GM21526 (cell line): ENCODE measurements around the gene NBR1.
"Not testable (repeated sequence)": the region's sequence is repeated elsewhere in the genome, so short reads cannot be mapped to it uniquely, and the experiment has no call there.

Experiments used
- ATAC-seq: cut with Tn5 transposase; IDR thresholded peaks from one replicate; pipeline ENCODE4 v1.9.1; 2021; ENCODE audit warnings: moderate library complexity; ENCODE audit not compliant: unreplicated experiment, low FRiP score

The NBR1 gene, protein sequence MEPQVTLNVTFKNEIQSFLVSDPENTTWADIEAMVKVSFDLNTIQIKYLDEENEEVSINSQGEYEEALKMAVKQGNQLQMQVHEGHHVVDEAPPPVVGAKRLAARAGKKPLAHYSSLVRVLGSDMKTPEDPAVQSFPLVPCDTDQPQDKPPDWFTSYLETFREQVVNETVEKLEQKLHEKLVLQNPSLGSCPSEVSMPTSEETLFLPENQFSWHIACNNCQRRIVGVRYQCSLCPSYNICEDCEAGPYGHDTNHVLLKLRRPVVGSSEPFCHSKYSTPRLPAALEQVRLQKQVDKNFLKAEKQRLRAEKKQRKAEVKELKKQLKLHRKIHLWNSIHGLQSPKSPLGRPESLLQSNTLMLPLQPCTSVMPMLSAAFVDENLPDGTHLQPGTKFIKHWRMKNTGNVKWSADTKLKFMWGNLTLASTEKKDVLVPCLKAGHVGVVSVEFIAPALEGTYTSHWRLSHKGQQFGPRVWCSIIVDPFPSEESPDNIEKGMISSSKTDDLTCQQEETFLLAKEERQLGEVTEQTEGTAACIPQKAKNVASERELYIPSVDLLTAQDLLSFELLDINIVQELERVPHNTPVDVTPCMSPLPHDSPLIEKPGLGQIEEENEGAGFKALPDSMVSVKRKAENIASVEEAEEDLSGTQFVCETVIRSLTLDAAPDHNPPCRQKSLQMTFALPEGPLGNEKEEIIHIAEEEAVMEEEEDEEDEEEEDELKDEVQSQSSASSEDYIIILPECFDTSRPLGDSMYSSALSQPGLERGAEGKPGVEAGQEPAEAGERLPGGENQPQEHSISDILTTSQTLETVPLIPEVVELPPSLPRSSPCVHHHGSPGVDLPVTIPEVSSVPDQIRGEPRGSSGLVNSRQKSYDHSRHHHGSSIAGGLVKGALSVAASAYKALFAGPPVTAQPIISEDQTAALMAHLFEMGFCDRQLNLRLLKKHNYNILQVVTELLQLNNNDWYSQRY

DNA sequence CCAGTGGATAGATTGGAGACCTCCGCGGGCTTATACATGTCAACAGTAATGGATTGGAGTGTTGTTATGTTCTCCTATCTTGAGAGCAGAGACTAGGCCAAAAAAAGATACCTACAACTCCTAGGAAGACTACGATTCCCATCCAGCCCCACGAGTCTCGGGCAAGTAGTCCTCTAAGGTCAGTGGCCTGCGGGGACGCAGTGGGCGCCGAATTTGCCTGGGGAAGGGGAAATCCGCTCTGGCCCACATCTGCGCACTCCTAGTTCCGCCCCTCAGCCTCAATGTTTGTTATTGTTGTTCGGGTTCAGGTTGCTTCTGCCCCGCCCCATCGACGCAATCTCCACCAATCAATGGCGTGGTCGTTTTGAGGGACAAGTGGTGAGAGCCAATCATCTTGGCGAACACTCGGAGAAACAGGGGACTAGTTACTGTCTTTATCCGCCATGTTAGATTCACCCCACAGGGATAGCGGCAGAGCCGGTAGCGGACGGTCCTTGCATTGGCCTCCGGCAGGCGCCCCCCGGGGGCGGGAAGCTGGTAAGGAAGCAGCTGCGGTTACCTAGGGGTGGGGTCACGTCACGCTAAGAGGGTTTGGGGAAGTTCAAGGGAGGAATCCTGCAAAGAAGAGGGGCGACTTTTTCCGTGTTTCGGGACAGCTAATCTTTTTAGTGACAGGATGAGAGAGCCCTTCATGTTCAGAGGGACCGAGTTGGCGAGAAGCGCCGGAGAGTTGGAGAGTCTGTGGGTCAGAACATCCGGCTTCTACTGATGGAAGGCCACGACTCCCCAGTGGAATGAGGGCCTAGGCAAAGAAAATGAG lies at the start of gene NBR1:
Gene NBR1, plus strand, starts transcription at position 449 of the 820 bp plus-strand sequence. CDS start 4,586 bp downstream, outside the sequence.
- ATAC-seq, result peak; percentile 69

DNA sequence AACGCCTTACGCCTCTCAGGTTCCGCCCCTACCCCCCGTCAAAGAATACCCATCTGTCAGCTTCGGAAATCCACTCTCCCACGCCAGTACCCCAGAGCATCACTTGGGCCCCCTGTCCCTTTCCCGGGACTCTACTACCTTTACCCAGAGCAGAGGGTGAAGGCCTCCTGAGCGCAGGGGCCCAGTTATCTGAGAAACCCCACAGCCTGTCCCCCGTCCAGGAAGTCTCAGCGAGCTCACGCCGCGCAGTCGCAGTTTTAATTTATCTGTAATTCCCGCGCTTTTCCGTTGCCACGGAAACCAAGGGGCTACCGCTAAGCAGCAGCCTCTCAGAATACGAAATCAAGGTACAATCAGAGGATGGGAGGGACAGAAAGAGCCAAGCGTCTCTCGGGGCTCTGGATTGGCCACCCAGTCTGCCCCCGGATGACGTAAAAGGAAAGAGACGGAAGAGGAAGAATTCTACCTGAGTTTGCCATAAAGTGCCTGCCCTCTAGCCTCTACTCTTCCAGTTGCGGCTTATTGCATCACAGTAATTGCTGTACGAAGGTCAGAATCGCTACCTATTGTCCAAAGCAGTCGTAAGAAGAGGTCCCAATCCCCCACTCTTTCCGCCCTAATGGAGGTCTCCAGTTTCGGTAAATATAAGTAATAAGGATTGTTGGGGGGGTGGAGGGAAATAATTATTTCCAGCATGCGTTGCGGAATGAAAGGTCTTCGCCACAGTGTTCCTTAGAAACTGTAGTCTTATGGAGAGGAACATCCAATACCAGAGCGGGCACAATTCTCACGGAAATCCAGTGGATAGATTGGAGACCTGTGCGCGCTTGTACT lies 45.7 kb upstream of the NBR1 start, which contains the start of gene BRCA1:
Gene BRCA1, minus strand, starts transcription at position 232 of the 834 bp plus-strand sequence. CDS start 1,268 bp downstream, outside the sequence.
- ATAC-seq, result peak; percentile 78

DNA sequence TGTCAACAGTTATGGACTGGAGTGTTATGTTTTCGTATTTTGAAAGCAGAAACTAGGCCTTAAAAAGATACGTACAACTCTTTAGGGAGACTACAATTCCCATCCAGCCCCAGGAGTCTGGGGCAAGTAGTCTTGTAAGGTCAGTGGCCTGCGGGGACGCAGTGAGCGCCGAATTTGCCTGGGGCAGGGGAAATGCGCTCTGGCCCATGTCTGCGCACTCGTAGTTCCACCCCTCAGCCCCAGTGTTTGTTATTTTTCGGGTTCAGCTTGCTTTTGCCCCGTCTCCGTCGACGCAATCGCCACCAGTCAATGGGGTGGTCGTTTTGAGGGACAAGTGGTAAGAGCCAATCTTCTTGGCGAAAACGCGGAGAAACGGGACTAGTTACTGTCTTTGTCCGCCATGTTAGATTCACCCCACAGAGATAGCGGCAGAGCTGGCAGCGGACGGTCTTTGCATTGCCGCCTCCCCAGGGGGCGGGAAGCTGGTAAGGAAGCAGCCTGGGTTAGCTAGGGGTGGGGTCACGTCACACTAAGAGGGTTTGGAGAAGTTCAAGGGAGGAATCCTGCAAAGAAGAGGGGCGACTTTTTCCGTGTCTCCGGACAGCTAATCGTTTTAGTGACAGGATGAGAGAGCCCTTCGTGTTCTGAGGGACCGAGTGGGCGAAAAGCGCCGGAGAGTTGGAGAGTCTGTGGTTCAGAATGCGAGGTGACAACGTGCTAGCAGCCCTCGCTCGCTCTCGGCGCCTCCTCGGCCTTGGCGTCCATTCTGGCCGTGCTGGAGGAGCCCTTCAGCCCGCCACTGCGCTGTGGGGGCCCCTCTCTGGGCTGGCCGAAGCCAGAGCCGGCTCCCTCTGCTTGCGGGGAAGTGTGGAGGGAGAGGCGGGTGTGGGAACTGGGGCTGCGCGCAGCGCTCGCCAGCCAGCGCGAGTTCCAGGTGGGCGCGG lies 44.8 kb upstream of the NBR1 start:
- no peak for ATAC-seq

DNA sequence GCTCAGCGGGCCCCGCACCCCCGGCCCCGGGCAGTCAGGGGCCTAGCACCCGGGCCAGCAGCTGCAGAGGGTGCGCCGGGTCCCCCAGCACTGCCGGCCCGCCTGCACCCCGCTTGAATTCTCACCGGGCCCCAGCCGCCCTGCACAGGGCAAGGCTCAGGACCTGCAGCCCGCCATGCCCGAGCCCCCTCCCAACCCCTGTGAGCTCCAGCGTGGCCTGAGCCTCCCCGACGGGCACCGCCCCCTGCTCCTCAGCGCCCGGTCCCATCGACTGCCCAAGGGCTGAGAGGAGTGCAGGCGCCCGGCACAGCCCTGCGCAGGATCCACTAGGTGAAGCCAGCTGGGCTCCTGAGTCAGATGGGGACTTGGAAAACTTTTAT lies 44.1 kb upstream of the NBR1 start:
- no peak for ATAC-seq

DNA sequence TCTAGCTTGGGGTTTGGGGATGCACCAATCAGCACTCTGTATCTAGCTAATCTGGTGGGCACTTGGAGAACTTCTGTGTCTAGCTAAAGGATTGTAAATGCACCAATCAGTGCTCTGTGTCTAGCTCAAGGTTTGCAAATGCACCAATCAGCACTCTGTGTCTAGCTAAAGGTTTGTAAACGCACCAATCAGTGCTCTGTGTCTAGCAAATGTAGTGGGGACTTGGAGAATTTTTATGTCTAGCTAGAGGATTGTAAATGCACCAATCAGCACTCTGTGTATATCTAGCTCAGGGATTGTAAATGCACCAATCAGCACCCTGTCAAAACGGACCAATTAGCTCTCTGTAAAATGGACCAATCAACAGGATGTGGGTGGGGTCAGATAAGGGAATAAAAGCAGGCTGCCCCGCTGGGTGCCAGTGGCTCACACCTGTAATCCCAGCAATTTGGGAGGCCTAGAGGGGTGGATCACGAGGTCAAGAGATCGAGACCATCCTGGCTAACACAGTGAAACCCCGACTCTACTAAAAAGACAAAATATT lies 43.6 kb upstream of the NBR1 start:
- ATAC-seq, result not testable (repeated sequence)

DNA sequence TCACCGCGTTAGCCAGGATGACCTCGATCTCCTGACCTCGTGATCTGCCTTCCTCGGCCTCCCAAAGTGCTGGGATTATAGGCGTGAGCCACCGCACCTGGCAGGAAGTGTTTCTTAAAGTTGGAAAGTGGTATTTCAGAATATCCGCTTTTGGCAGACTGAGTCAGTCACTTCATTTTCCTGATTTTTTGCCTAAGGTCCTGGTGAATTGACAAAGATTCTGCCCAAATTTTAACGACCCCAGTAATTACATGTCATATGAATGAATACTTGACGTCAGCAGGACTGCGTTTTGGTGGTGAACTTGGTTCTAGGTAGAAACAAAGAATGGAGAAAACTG lies 41.4 kb upstream of the NBR1 start:
- ATAC-seq, result no peak

DNA sequence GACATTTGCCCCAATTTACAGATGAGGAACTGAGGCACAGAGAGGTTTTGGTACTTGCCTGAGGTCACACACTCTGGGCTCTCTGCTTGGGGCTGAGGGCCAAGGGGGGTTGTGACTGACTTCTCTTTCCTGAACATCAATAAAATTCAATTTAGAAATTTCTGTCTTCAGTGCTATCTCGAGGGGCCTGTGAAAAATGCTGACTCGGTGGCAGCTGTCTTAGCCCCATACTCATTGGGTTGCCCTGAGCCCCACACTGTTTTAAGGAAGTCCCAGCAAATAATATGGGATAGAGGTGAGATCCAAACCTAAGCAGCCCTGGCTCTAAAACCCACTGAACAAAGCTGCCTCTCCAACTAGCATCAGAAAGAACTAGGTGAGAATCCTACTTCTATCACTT lies 38.9 kb upstream of the NBR1 start:
- no peak for ATAC-seq

DNA sequence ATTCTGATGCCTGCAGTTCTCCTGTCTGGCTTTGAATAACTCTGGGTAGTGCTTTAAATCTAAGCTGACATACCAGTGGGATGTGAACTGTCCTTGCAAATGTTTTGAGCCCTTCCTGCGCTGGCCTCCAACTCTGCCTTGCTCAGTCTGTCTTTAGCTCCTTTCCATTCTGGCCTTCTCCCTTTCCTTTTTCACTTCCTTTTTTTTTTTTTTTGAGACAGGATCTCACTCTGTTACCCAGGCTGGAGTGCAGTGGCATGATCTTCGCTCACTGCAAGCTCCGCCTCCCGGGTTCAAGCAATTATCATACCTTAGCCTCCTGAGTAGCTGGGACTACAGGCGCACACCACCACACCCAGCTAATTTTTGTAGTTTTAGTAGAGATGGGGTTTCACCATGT lies 37.6 kb upstream of the NBR1 start:
- ATAC-seq, result not testable (repeated sequence)

DNA sequence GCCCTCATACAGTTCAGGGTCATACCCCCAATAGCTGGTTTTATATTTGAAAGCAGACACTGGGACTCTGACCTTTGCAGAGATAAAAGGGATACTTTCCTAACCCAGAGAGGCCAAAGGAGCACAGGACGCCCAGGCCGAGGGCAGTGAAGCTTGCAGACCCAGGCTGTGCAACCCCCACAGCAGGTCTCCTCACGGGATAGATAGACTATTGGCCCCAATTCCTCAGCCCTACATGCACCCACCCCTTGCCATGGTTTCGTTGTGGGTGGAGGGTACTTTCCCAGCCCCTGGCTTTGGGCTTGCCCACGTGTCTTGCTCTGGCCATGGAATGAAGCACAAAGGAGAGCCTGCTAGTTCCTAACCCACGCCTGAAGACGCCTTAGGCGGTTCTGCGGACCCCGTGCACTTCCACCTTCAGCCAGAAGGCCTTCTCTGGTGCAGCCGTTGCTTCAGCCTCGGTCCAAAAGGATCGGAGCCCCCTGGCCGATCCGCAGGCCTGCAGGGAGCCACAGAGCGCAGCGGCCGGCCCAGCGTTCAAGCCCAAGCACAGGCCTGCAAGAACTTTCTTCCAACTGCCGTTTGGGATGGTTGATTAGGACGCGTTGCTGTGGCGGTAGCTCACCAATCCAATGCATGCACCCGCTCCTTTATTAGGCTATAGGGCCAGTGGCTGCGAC lies 36.1 kb upstream of the NBR1 start:
- ATAC-seq, result no peak

DNA sequence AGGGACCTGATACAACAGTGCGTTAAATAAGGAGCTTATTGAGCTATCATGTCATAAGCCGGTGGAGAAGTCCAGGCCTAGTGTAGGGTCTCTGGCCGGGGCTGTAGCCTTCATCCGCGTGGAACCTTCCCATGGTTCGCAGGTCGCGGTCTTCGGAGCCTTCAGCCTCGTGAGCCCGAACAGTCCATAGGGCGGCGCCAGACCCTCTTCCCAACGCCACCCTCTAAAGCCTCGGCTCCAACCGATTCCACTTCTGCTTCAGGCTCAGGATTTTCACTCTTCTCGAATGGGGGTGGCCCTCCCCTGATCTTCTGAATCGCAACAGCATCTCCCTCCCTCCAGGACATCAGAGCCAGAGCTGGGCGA lies 35.6 kb upstream of the NBR1 start:
- ATAC-seq, result no peak

DNA sequence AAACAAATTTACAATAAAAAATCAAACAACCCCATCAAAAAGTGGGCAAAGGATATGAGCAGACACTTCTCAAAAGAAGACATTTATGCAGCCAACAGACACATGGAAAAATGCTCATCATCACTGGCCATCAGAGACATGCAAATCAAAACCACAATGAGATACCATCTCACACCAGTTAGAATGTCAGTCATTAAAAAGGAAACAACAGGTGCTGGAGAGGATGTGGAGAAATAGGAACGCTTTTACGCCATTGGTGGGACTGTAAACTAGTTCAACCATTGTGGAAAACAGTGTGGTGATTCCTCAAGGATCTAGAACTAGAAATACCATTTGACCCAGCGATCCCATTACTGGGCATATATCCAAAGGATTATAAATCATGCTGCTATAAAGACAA lies 34.4 kb upstream of the NBR1 start:
- not testable (repeated sequence) for ATAC-seq

DNA sequence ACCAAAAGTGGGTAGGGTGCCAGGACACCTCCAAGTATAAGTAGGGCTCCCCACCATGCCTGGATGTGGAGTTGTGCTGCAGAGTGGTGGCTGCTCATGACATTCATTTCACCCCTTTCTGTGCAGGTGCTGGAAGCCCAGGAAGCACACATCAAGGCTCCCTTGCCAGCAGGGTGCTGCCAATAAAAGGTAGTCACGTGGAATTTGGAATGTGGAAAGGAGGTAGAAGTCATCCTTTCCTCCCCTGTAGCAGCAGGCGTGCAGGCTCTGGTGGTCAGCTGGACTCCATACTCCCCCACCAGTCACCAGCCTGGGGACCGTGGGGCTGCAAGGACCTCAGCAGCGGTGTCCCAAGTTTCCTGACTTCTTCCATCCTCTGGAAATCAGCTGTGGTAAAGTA lies 32.5 kb upstream of the NBR1 start:
- ATAC-seq, result not testable (repeated sequence)

DNA sequence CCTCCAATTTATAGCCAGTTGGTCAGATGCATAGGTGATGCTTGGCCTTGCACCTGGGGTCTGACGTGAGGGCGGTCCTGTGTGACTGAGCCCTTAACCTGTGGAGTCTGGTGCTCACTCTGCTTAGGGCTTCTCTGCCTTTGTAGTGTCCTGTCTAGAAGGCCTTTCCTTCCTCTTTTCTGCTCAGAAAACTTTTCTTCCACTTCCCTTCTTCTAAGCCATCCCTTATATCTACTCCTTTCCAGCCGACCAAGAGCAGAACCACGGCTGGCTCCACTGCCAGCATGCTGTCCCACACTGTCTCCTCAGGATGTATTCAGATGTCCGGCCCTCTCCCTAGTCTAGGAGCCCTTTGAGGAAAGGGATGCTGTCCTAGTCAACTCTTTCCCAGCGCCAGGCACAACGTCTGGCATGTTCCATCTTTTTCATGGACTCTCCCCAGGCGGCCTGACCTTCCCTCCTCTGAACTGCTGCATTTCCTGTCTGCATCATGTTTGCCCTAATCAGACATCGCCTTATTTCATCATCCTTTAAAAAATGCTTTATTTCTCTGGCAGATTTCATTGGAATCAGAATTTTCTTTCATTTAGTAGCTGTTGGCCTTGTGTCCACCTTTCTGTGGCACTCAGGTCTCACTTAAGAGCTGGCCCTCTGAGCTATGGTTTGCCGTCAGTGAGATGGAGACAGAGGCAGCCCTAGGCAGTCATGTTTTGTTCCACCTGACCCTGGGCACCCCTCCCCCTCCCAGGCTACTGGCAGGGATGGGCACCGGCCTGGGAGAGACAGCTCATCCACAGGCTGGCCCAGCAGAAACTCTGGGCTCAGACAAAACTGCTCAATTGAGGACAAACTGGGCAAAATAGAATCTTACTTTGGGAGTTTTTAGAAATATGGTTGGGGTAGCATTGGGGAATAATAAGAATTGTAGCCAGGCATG lies 30.4 kb upstream of the NBR1 start:
- ATAC-seq, result no peak

DNA sequence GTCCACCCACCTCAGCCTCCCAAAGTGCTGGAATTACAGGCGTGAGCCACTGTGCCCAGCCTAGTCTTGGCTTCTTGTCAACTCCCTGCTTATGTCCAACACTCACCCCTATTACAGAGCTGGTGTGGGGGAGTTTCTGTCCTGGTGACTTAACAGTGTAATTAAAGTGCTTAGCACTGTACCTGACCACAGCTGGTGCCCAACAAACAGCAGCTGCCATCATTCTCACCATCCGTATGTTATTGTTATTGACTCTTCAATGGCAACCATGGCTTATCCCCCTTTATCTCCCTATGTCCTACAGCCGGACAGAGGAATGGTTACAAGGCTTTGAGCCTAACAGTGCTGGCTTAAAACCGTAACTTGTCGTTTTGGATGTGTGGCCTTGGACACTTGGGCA lies 28.9 kb upstream of the NBR1 start:
- ATAC-seq, result no peak

DNA sequence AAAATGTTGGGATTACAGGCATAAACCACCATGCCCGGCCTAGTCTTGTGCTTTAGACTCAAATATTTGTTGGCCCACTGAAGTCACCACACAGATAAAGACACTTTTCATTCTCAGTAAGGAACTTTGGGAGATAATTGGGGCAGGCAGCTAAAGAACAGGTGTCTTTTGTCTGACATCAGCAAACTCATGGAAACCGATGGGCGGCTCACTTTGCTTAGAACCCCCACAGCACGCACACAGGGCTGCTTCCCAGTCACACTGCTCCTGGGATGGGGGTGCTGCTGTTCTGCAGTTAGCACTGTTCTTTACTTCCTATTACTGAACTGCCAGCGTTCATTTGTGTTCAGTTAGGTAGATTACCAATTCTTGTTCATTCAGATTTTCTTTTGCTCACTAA lies 27.8 kb upstream of the NBR1 start:
- ATAC-seq, result no peak

DNA sequence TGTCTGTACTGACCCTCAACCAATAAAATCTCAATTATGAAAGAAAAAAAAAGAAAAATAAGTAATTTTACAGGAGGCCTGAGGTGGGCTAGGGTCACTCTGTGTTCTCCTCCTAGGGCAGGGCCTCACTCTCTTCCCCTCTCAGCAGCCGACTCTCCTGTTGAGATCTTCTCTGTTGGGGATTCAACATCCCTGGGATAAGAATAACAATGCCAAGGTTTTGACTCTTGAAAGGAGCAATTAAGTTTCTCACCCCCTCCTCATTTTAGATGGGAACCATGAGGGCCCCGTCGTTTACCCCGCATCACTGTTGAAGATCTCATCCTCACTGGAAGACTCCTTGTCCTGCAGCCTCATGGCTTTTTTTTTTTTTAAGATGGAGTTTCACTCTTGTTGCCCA lies 24.4 kb upstream of the NBR1 start:
- no peak for ATAC-seq
